Measurements from ENCODE around the gene LONP2.
"Not testable (repeated sequence)": the region's sequence is repeated elsewhere in the genome, so short reads cannot be mapped to it uniquely, and the experiment has no call there.

LONP2 gene

DNA sequence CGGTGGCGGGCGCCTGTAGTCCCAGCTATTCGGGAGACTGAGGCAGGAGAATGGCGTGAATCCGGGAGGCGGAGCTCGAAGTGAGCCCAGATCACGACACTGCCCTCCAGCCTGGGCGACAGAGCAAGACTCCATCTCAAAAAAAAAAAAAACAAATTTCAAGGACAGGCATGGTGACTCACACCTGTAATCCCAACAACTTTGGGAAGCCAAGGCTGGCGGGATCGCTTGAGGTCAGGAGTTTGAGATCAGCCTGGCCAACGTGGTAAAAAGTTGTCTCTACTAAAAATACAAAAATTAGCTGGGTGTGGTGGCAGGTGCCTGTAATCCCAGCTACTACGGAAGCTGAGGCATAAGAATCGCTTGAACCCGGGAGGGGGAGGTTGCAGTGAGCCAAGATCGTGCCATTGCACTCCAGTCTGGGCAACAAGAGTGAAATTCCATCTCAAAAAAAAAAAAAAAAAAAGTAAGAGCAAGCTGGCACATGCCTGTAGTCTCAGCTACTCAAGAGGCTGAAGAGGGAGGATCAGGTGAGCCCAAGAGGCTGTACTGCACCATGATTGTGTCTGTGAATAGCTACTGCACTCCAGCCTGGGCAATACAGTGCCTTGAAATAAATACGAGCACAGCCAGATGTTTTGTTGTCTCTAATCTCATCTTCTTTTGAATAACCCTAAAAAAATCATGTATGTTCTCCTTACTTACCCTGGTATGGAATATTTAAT lies 126.7 kb downstream of the LONP2 start:
- not testable (repeated sequence) for DNase-seq

DNA sequence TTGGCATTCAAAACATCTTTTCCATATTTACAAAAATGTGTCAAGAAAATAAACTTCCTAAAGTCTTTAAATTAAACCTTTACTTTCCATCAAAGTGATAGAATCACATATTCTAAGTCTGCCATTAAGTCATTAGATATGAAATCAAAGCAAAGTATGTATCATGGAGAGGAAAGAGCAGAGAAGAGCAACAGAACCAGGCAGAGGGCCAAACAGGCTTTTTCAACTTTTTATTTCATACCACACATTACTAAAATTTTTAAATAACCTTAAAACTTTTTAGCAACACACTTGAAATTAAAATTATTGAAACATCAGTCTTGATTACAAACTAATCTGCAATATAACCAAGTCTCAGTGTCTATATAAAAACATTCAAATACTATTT lies 127.3 kb downstream of the LONP2 start:
- peak; percentile 51 for DNase-seq

DNA sequence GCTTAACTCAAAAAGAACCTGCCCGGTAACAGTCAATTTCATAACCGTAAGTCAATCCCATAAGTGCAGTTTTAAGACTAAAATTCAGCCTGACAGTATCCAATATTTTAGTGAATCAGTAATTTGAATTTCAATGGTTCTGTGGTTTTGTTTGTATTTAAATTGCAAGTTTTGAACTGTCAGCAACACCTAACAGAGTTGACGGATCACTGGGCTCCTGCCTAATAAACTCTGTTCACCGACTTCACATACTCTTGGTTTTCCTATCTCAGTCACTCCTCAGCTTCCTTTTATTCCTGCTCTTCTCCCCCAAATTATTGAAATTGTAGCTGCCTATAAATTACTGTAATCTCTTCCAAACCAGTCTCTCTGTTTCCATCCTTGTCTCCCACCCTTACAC lies 128.6 kb downstream of the LONP2 start:
- no peak for DNase-seq

DNA sequence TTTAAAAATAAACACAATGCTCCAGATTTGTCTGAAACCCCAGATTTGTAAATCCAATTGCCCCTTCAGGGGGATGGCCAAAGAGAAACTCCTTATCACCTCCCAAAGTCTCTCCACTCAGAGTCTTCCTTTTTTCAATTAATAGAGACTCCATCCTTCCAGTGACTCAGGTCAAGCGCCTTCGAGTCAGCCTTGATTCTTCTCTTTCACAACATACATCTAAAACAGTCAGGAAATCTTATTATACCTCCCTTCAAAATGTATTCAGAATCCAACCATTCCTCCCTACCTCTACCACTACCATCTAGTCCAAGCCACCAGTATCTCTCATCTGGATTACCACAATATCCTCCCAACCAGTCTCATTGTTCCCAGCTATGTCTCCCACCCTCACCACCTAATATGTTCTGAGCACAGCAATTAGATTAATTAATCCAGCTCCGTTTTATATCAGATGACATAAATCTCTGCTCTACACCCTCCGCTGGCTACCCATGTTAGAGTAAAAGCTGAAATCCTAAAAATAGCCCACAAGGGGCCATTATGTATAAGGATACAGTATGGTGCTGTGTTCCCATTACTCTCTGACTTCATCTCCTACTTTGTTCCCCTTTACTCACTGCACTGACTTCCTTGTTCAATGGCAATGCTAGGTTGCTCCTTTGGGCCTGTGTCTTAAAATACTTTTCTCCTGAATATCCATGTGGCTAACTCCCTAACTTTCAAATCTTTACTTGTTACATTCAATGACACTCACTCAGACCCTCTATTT lies 129.3 kb downstream of the LONP2 start:
- no peak for DNase-seq

DNA sequence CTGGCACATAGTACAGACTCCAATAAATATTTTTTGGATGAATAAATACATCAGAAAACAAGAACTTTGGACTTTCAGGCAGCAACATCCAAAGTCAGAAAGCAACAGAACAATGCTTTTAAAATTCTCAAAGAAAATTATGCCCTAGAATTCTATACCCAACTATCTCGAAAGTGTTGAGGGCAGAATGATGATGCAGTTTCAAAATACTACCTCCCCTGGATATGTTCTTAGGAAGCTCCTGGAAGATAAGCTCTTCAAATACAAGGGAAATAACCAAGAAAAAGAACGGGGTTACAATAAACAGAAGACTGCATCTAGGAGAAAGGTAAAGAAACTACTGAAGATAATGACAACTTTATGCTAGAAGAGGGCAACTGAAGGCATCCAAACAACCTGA lies 130.2 kb downstream of the LONP2 start:
- DNase-seq: no peak

DNA sequence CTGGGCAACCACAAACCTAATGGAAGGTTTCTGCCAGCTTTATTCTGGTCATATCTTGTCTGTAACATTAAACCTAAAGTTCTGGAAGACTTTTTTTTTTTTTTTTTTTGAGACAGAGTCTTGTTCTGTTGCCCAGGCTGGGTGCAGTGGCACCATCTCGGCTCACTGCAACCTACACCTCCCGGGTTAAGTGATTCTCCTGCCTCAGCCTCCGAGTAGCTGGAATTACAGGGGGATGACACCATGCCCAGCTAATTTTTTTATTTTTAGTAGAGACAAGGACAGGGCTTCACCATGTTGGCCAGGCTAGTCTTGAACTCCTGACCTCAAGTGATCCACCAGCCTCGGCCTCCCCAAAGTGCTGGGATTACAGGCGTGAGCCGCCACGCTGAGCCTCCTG lies 133.2 kb downstream of the LONP2 start:
- not testable (repeated sequence) for DNase-seq

DNA sequence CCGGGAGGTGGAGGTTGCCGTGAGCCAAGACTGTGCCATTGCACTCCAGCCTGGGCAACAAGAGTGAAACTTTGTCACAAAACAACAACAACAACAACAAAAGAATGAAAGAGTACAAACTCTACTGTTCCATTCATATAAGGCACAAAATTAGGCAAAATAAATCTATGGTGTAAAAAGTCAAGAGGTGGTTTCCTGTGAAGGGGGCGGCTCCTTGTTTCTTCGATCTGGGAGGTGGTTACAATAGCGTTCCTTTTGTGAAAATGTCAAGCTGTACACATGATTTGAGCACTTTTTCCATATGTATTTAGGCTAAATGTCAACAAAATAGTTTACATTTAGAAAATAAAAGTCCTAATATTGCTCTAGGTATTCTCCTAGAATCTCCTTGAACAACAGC lies 134.2 kb downstream of the LONP2 start:
- no peak for DNase-seq

DNA sequence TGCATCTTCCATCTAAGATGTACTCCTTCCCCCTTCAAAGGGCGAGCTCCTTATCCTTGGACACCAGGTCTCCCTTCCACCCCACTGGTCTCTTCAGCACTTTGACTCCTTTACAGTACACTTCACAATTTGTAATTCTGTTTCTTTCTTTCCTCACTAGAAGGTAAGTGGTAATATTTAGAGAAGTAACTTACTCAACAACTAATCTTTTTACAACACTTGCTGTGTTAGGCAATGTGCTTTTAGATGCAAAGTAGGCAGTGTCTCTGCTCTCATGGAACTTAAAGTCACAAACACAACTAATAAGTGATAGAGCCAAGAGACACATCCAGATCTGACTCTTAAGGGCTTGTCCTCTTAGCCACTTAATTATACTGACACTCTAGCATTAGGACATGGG lies 134.7 kb downstream of the LONP2 start:
- DNase-seq: no peak

DNA sequence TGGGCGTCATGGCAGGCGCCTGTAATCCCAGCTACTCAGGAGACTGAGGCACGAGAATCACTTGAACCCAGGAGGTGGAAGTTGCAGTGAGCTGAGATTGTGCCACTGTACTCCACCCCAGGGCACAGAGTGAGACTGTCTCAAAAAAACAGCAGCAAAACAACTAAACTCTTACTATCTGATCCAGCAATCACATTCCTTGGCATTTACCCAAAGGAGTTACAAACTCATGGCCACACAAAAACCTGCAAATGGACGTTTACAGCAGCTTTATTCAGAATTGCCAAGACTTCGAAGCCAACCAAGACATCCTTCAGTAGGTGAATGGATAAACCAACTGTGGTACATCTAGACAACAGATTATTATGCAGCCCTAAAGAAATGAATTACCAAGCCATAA lies 137.1 kb downstream of the LONP2 start:
- peak; percentile 27 for DNase-seq

DNA sequence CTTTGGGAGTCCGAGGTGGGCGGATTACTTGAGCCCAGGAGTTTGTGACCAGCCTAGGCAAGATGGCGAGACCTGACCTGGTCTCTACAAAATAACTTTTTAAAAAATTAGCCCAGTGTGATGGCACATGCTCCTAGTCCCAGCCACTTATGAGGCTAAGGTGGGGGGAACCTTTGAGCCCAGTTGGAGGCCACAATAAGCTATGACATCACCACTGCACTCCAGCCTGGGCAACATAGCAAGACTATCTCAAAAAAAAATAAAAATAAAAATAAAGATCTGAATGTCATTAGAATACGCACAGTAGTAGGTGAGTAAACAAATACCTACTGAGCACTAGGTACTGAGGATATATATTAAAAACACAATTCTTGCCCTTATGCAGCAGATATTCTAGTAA lies 138.0 kb downstream of the LONP2 start:
- no peak for DNase-seq

DNA sequence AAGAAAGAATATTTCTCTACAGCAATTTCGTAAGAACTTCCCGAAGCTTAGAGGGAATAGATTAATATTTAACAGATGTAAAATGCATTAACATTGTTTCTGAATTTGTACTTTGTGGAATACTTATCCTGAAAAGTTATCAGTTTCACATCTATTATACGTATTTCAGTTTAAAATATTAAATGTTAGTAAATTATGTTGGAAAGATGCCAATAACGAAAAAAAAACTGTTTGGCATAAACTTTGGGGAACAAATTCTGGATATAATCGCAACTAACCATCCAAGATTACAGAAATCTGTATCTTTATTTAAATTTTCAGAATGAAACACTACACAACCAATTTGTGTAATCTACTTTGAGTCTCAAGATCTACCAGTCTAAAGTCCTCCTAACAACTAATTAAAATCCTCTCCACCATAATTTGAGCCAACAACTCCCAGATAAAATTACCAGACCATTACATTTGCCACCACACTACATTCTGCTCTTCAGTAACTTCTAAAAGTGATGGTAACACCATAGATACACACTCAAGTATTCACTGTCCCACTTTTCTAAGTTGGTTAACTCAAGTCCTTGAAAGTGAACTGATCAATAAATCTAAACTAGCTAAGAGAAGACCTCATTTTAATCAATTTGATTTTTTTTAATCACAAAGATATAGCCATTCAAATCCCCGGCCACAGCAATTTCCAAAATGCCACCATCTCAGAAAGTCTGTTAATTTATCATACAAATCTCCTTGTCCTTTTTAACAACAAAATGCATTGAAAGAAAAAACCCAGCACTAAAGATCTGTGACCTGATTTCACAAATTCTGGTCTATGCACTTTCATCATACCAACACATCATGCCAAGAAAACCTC lies 139.1 kb downstream of the LONP2 start:
- no peak for DNase-seq

DNA sequence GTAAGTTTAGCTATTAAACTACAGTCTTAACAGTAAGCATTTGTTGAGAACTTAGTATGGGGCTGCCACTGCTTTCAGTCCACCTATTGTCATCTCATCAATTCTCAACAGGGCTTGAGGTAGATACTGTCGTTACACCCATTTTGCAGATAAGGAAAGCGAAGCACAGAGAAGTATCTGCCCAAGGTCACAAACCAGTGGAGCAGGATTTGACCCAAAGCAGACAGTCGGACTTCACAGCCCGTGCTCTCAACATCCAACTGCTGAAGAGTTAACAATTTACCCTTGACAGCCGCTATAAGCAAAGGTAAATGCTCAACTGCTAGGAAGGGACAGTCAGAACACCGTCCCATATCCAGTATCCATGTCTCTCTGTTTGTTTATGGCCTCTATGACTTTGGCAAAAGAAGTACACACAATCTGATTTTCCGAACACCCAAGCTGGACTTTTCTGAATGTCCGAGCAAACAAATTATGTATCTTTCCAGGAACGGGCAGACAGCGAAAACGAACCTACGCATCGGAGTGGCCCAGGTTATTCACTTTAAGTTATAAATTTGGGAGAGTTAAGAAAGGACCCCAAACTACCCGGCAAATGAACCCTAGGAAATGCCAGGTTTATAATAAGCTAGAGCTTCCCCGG lies 139.9 kb downstream of the LONP2 start:
- no peak for DNase-seq

DNA sequence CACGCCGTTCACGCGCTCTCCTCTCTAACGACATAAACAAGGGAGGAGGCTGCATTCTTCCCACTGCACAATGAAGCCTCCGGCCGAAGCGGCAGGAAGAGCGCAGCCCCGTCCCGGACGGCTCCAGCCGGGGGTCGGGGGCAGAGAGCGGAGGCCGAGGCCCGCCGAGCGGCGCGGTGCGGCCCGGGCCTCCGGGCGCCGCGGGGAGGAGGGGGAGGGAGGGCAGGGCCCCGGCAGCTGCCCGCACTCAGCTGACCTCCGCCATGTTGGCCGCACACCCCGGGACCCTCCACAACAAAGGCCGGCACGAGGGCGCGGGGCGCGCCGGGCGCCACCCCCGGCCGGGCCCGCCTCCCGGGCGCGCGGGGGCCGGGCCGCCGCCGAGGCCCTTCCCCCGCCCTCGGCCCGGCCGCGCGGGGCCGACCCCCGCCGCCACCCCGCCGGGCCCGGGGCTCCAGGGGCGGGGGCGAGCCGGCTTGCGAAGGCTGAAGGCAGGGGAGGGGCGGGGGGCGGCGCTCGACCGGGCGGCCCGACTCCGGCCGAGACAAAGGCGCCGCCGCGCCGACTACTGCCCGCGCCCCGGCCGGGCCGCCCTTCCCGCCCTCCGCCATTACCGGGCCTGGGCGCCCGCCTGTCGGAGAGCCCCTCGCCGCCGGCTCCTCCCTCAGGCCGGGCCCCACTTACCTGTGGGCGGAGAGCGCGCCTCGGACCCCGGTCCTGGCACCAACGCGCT lies 140.6 kb downstream of the LONP2 start:
- DNase-seq: peak; percentile 51

DNA sequence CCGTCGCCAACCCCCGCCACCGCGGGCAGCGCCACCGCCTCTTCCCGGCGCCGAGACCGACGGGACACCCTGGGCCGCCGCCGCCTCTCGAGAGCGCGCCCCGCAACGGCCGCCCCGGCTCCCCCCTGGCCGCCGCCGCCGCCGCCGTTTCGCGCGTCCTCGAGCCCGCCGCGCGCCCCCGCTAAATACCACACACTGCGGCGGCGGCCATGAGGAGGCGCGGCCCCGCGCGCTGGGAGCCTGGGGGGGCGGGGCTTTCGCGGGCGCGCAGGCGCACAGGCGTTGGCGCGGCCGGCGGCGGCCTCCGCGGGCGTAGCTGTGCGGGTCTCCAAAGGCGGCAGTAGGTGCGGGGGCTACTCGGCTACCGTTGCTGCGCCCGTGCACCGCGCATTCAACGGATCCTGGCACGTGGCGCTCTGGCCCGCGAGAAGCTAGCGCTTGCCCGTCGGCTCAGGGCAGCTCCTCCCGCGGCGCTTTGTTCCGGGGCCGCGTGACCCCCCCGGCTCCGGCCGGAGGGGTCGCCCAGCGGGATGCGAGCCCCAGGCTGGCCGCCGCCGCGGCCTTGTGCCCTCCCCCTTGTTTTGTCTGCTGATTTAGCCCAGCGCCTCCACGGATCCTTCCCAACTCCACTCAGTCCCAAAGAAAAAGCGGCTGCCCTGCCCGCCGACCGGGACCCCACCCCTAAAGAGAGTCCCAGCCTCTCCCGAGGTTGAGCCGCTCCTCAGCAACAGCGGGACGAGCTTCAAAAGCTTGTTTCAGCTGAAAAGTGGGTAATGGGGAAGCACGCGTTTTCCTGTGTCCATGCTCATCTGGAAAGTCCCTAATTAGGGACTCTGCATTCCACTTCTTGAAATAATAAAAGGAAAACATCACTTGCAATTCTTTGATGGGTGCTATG lies 141.4 kb downstream of the LONP2 start, which contains the start of gene SIAH1:
Gene SIAH1 (minus strand): TSS at position 161 of the 898 bp plus-strand sequence. CDS start 22,985 bp downstream, outside the sequence.
- DNase-seq: peak; percentile 90

DNA sequence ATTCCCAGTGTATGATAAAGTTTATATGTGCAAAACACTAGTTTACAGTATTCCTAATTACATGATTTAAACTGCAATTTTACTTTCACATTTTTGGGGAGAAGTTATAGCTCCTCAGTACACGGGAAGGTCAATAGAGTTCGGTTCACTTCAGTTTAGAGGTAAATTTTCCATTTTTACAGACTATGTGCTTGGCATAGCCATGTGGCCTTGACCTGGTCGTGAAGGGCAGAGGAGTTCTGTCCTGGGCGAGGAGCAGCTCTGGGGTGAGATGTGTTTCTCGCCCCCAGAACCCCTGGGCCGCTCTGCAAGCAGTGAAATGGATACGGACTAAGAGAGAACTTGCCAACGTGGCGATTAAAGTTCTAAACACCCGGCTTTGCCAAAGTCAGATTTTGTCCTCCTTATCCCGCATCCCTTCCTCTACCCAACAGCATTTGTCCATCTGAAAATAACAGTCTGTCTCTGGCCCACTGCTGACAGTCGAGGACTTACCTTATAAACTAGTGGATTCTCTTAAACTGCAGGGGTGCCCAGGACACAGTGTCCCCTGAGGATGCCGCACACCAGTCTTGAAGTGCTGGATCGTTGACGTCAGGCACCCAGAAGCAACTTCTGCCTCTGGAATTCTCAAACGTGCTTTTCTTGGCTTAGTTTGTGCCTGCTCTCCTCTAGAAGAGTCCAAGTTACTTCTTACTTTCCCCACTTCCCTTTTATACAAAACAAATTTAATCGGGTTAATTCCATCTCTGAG lies 142.6 kb downstream of the LONP2 start:
- no peak for DNase-seq

DNA sequence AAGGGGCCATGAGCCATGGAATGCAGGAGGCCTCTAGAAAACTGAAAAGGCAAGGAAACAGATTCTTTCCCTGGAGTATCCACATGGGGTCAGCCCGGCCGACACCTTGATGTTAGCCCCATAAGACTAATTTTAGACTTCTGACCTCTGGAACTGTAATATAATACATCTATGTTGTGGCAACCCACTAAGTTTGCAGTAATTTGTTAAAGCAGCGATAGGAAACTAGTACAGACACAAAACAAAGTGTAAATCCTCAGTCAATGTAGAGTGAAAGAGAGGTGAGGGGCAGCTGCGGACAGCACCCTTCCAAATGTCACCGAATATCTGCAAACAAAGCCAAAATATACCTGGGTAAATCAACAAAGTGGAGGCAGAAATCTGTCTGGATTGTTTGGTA lies 148.3 kb downstream of the LONP2 start:
- no peak for DNase-seq

DNA sequence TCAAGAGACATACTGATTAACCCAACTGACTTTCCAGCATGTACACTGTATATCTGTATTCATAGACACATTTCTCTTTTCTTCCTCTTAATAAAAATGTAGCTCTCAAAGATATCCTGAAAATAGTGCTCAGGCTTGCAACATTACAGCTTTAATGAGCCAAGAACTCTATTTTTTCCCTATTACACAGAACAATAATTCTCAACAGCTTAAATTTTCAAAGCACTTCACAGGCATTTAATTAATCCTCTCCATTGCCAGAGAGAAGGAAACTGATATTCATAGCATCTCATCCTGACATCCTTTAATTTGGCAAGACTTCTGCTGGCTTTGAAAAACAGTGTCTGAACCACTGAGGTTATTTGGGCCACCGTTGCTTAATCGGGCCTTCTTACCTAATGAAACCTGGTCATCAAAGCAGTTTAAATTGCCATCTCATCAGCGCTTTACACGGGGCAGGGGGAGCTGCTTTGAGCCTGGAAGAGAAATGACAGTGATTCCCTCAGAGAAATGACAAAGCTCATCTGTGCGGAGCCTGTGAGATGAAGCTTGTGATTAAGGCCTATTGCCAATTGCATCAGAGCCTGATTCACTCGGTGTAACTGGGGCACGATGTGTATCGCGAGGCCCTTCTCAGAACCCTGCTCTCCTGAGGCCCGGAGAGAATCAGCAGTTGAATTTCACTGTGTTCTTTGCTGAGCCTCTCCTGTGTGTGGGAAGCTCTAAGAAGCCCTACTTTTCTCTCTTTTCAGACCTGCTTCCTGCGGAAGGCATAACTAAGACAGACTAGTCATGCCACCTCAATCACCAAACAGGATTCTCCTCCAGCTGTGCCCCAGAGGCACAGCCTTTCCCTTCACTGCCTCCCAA lies 149.6 kb downstream of the LONP2 start:
- peak; percentile 54 for DNase-seq

DNA sequence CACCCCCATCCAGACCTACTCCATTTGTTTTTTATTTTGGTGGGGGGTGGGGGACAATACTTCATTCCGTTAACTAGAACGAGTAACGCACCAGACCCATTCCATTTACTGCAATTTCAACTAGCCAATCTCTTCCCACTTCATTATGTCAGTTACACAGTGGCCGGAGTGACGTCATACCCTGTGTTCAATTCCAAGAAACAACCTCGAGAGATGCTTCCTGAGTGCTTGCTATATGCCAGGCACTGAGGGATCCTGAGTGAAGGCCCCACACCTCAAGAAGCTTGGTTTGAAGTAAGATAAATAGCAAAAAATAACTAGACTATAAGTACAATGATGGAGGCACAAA lies 150.2 kb downstream of the LONP2 start:
- no peak for DNase-seq

DNA sequence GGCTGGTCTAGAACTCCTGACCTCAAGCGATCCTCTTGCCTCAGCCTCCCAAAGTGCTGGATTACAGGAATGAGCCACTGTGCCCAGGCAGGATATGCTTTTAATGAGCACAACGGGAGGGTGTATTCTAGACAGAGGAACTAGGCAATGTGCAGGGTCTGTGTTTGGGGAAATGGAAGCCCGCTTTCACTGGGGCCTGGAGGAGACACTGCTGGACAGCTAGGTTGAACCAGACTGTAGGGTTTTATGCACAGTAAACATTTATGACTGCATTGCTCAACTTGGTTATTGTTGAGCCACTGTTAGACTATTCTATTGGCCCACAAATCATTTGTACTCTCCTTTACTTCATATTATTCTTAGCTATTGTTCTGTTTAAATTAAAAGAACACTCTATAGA lies 151.3 kb downstream of the LONP2 start:
- DNase-seq: no peak

Data from fibroblast of skin of scalp (primary cell).